ENCODE results near the gene BPIFB6.

Gene BPIFB6

DNA sequence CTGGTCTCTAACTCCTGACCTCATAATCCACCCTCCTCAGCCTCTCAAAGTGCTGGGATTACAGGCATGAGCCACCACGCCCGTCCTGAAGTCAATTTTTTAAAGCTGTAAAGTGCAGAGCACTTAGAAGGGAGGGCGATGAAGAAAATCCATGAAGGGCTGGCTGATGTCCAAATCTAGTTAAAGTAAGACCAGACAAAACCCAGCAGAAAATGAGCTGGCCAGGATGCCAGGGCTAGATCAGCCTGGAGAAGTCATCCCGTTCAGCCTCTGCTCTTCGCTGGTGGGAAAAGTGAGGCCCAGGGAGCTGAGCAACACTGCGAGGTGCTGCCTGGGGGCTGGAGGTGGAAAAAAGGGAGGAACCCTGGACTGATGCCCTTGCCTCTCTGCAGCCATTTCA, 51.1 kb downstream of the BPIFB6 start:
- FAIRE-seq (no peak), DNase-seq (ENCODE audit: low spot score) (peak; percentile 51)

DNA sequence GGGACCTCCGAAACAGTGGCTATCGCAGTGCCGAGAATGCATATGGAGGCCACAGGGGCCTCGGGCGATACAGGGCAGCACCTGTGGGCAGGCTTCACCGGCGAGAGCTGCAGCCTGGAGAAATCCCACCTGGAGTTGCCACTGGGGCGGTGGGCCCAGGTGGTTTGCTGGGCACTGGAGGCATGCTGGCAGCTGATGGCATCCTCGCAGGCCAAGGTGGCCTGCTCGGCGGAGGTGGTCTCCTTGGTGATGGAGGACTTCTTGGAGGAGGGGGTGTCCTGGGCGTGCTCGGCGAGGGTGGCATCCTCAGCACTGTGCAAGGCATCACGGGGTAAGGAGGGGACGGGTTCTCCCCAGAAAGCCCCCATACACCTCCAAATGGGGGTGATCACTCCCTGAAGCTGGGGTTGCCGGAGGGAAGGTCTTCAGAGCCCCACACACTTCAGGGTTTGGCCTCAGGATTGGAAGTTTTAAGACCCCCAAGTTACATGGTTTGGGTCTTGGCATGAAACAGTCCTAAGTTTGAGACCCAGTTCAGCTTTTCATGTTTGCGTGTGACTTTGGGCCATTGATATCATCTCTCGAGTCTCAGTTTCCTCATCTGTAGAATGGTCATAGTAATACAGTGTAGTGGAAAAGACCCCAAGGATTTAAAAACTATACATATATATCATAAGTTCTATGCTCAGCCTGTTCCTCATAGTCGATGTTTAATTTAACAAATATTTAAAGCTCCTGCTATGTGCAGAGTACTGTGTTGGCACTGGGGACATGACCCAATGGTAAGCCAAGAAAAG, 52.3 kb downstream of the BPIFB6 start:
- FAIRE-seq (no peak), DNase-seq (ENCODE audit: low spot score) (no peak)

DNA sequence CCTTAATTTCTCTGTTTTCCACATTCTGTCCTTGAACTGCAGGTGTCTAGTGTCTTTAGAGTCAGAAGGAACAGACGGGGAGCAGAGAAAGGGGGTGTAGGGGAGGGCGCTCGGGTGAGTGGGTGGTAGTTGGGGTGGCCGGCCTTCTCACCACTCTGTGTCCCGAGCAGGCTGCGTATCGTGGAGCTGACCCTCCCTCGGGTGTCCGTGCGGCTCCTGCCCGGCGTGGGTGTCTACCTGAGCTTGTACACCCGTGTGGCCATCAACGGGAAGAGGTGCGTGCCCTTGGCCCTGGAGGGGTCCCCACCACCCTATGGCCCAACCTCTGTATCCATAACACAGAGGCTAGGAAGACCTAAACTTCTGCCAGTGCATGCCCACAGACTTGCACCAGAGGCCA, 53.3 kb downstream of the BPIFB6 start:
- no peak for DNase-seq (ENCODE audit: low spot score)
- FAIRE-seq: no peak

DNA sequence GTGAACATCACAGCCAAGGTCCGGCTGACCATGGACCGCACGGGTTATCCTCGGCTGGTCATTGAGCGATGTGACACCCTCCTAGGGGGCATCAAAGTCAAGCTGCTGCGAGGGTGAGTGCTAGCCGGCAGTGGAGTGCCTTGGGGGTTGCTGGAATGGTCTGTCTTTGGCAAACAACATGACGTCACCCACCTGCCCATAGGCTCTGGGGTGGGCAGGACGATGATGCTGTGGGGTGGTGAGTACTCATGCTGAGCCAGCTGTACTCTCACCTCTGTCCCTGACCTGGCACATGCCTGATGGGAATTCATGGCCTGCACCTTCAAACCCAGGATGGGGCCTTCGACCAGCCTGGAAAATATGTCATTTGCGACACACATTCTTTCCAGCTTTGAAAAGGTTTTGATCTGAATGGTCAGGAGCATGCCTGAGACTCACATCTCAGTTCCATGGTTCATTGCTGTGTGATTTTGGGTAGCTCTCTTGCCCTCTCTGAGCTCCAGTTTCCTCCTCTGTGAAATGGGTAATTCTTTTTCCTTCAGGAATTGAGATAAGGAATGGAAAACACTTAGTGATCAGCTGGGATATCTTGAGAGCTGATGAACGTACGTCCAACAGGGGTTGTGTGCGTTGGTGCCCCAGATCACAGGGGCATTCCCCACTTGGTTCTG, 54.7 kb downstream of the BPIFB6 start:
- DNase-seq (ENCODE audit: low spot score) (no peak), FAIRE-seq (peak; percentile 56)

DNA sequence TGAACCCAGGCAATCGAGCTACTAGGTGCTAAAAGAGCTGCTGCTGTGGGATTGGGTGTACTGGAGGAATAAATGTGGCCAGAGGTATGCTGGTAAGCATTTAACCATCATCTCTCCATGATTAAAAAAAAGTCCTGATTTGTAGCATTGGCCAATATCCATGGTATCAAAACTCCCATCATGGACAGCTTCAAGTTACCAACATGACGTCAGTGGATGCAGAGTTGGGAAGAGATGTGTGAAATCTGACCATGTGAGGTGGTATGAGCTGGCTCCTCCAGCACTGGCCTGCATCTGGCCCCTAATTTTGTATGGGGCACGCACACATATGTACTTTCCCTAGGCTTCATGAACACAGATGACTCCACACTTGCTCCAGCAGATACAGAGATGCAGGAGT, 59.7 kb downstream of the BPIFB6 start:
- no peak for DNase-seq (ENCODE audit: low spot score)
- peak; percentile 9 for FAIRE-seq

DNA sequence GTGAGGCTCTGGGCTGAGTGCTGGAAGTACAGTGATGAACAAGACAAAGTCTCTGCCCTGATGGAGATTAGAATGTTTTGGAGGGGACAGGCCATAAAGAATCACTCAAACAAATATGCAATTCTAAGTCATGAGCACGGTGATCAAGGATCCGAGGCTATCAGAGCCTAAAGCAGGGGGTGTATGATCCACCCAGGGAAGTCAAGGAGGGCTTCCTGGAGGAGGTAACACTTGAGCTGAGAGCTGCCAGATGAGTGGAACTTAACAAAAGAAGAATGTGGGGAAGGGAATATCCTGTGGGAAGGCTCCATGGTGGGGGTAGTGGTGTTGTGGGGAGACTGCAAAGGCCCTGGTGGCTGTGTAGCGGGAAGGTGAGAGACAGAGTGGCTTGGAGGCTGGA, 60.2 kb downstream of the BPIFB6 start:
- FAIRE-seq (no peak), DNase-seq (ENCODE audit: low spot score) (no peak)

DNA sequence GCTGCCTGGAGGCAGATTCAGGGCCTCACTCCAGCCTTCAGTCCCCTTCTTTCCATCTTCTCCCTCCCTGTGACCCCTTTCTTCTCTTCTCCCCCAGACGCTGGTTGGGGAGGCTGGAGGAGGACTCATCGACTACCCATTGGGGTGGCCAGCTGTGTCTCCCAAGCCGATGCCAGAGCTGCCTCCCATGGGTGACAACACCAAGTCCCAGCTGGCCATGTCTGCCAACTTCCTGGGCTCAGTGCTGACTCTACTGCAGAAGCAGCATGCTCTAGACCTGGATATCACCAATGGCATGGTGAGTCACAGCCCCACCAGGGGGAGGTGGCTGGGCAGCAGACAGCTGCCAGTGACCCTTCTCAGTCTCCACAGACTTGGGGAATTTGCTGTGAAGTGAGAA, 60.9 kb downstream of the BPIFB6 start:
- peak; percentile 48 for DNase-seq (ENCODE audit: low spot score)
- FAIRE-seq: peak; percentile 94

DNA sequence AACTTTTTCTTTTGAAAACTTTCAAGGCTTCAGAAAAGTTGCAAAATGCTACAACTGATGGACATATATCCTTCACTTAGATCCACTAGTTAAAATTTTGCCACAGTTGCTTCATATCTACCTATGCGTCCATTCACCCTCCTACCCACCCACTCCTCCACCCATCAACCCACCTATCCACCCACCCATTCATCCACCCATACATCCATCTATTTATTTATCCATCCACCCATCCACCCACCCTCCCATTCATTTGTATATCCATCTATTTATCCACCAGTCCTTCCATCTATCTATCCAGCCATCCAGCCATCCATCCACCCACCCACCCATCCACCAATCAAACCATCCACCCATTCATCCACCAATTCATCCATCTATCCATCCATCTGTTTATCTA, 61.6 kb downstream of the BPIFB6 start:
- no peak for FAIRE-seq
- no peak for DNase-seq (ENCODE audit: low spot score)

DNA sequence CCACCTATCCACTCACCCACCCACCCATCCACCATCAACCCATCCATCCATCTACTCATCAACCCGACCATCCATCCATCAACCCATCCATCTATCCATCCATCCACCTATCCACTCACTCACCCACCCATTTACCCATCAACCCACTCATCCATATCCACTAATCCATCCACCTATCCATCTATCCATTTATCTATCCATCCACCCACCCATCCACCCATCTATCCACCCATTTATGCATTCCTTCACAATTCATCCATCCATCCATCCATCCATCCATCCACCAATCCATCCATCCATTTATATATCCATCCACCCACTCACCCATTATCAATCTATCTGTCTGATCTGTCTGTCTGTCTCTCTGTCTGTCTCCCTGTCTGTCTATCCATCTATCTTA, 62.1 kb downstream of the BPIFB6 start:
- DNase-seq (ENCODE audit: low spot score) (no peak), FAIRE-seq (no peak)
